Ecto neural progenitor cell (in vitro differentiated cells): ENCODE measurements around the gene SLC50A1.

Source experiments
- DNase-seq: peaks from one replicate; pipeline ENCODE4 v3.0.0-alpha.2; 2018; ENCODE audit warnings: low spot score

SLC50A1 gene

GRCh38 chr1:155135415-155136028 lies at the start of gene SLC50A1:
TSS of gene SLC50A1 (plus strand) at chr1:155135852. CDS start at chr1:155135912, 60 bp downstream.
- peak; percentile 97 for DNase-seq

- DNase-seq: peak; percentile 91
Observed at GRCh38 chr1:155086128-155086741, 49.4 kb upstream of the SLC50A1 start.

GRCh38 chr1:155086856-155087535 lies 48.7 kb upstream of the SLC50A1 start:
- no peak for DNase-seq

- peak; percentile 95 for DNase-seq
Observed at GRCh38 chr1:155091071-155092051, 44.3 kb upstream of the SLC50A1 start.

GRCh38 chr1:155092131-155092530 lies 43.5 kb upstream of the SLC50A1 start:
- DNase-seq: no peak

GRCh38 chr1:155092641-155093040 lies 43.0 kb upstream of the SLC50A1 start:
- DNase-seq: no peak

- no peak for DNase-seq
Observed at GRCh38 chr1:155093911-155094621, 41.6 kb upstream of the SLC50A1 start.

- DNase-seq: no peak
Observed at GRCh38 chr1:155094622-155094948, 41.1 kb upstream of the SLC50A1 start.

GRCh38 chr1:155099331-155099730 lies 36.3 kb upstream of the SLC50A1 start:
- no peak for DNase-seq

GRCh38 chr1:155103325-155103724 lies 32.3 kb upstream of the SLC50A1 start:
- no peak for DNase-seq

GRCh38 chr1:155104605-155105534 lies 30.8 kb upstream of the SLC50A1 start:
- no peak for DNase-seq

- DNase-seq: no peak
Observed at GRCh38 chr1:155105604-155106011, 30.0 kb upstream of the SLC50A1 start.

GRCh38 chr1:155106862-155107261 lies 28.8 kb upstream of the SLC50A1 start:
- no peak for DNase-seq

GRCh38 chr1:155107309-155108264 lies 28.1 kb upstream of the SLC50A1 start:
- DNase-seq: no peak

- no peak for DNase-seq
Observed at GRCh38 chr1:155108296-155108695, 27.4 kb upstream of the SLC50A1 start.

GRCh38 chr1:155110381-155110780 lies 25.3 kb upstream of the SLC50A1 start:
- no peak for DNase-seq

- DNase-seq: no peak
Observed at GRCh38 chr1:155110826-155111225, 24.8 kb upstream of the SLC50A1 start.

- no peak for DNase-seq
Observed at GRCh38 chr1:155113450-155113980, 22.1 kb upstream of the SLC50A1 start.
